Activated naive CD4-positive, alpha-beta T cell (primary cell): ENCODE results near the gene NHS.
"Not testable (repeated sequence)": the region's sequence is repeated elsewhere in the genome, so short reads cannot be mapped to it uniquely, and the experiment has no call there.

Experiments
- DNase-seq, 4 experiments: peaks; one replicate each; lab custom pipeline; 2025; lab: John Stamatoyannopoulos, UW

The NHS gene

GRCh38 chrX:17549107-17549651 is 174.2 kb downstream of the NHS start:
- DNase-seq, result no peak

- no peak for DNase-seq
These were observed 175.0 kb downstream of the NHS start for GRCh38 chrX:17550011-17550410.

GRCh38 chrX:17552044-17552650 is 177.1 kb downstream of the NHS start:
- DNase-seq, result no peak

- DNase-seq, result no peak
These were observed 178.5 kb downstream of the NHS start for GRCh38 chrX:17553469-17553868.

GRCh38 chrX:17553961-17554482 is 179.0 kb downstream of the NHS start:
- DNase-seq, result no peak

- no peak for DNase-seq
These were observed 179.9 kb downstream of the NHS start for GRCh38 chrX:17554914-17555313.

GRCh38 chrX:17555846-17556245 is 180.8 kb downstream of the NHS start:
- no peak for DNase-seq

GRCh38 chrX:17559728-17560379 is 184.9 kb downstream of the NHS start:
- DNase-seq, result no peak

- no peak for DNase-seq
These were observed 185.4 kb downstream of the NHS start for GRCh38 chrX:17560385-17560784.

- no peak for DNase-seq
These were observed 188.1 kb downstream of the NHS start for GRCh38 chrX:17563076-17563475.

GRCh38 chrX:17563515-17563914 is 188.5 kb downstream of the NHS start:
- DNase-seq, result no peak

- no peak for DNase-seq
These were observed 189.8 kb downstream of the NHS start for GRCh38 chrX:17564689-17565409.

GRCh38 chrX:17566740-17567139 is 191.7 kb downstream of the NHS start:
- DNase-seq, result no peak

GRCh38 chrX:17567187-17567586 is 192.2 kb downstream of the NHS start:
- no peak for DNase-seq

GRCh38 chrX:17567821-17568220 is 192.8 kb downstream of the NHS start:
- DNase-seq, result no peak

GRCh38 chrX:17568804-17569203 is 193.8 kb downstream of the NHS start:
- not testable (repeated sequence) for DNase-seq

- no peak for DNase-seq
These were observed 204.0 kb downstream of the NHS start for GRCh38 chrX:17579026-17579425.

- DNase-seq, result no peak
These were observed 205.6 kb downstream of the NHS start for GRCh38 chrX:17580539-17581152.

GRCh38 chrX:17581641-17582040 is 206.6 kb downstream of the NHS start:
- no peak for DNase-seq

GRCh38 chrX:17584248-17584681 is 209.3 kb downstream of the NHS start:
- no peak for DNase-seq

GRCh38 chrX:17585006-17585405 is 210.0 kb downstream of the NHS start:
- DNase-seq, result no peak

GRCh38 chrX:17587366-17587765 is 212.4 kb downstream of the NHS start:
- DNase-seq, result no peak
